ENCODE data around the gene KDM6B.

Gene KDM6B, protein sequence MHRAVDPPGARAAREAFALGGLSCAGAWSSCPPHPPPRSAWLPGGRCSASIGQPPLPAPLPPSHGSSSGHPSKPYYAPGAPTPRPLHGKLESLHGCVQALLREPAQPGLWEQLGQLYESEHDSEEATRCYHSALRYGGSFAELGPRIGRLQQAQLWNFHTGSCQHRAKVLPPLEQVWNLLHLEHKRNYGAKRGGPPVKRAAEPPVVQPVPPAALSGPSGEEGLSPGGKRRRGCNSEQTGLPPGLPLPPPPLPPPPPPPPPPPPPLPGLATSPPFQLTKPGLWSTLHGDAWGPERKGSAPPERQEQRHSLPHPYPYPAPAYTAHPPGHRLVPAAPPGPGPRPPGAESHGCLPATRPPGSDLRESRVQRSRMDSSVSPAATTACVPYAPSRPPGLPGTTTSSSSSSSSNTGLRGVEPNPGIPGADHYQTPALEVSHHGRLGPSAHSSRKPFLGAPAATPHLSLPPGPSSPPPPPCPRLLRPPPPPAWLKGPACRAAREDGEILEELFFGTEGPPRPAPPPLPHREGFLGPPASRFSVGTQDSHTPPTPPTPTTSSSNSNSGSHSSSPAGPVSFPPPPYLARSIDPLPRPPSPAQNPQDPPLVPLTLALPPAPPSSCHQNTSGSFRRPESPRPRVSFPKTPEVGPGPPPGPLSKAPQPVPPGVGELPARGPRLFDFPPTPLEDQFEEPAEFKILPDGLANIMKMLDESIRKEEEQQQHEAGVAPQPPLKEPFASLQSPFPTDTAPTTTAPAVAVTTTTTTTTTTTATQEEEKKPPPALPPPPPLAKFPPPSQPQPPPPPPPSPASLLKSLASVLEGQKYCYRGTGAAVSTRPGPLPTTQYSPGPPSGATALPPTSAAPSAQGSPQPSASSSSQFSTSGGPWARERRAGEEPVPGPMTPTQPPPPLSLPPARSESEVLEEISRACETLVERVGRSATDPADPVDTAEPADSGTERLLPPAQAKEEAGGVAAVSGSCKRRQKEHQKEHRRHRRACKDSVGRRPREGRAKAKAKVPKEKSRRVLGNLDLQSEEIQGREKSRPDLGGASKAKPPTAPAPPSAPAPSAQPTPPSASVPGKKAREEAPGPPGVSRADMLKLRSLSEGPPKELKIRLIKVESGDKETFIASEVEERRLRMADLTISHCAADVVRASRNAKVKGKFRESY (N-terminal part only)

DNA sequence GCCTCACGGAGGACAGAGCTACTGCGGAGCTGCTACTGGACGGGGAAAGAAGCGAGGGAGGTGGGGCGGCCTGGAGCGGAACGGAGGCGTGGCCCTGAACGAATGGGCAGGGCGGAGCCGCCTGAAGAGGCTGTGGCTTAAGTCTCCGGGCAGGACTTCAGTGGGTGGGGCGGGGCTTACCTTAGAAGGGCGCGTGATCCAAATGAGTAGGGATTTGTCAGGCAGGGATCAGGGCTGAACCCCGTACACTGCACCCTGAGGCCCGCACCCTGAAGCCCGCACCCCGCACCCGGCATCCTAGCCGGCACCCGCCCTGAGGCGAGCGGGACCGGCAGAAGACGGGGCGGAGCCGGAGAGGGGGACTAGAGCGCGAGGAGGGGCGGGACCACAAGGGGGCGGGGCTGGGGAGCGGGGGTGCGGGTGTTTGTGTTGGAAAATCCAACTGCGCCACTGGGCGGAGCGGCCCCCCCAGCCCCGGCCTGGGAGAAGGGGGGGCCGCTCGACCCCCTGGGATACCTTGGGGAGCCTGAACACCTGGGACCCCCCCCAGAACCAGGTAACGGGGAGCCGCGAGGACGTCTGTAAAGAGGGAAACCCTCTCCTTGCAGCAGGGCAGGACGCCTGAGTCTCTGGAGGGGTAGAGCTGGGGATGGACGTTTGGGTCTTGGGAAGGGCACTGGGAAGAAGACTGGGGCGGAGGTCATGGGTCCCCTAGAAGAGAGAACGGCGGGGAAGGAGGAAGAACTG is at the start of gene KDM6B:
Gene KDM6B, plus strand, starts transcription at position 423 of the 747 bp plus-strand sequence. CDS start 11,338 bp downstream, outside the sequence.
- peak; percentile 68 for DNase-seq

DNA sequence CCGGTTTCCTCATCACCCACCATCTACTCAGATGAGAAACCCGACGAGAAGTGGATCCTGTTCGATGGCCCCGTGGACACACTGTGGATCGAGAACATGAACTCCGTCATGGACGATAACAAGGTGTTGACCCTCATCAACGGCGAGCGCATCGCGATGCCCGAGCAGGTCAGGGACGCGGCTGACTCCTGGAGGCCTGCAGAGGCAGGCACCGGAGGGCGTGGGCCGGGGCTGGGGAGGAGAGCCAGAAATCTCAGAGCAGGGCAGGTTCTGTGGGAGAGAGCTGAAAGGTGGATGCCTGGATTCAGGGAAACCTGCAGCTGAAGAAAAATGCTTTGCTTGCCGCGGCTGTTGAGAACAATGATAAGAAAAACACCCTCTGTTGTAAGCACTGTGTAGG is 47.2 kb upstream of the KDM6B start:
- DNase-seq = no peak

DNA sequence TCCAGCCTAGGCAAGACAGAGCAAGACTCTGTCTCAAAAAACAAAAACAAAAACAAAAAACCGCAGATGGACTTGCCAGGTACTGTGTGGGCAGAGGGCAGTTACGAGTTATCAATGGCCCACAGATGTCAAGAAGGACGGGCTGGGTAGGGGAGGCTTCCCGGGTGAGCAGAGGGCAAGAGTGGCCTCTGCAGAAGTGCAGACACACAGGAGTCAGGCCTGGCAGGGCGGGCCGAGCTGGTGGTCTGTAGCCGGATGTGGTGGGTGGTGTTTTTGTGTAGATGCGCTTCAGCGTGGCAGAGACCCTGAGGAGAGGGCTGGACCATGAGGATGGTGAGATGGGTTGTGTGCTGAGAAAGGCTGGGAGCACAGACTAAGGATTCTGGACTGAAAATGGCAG is 44.9 kb upstream of the KDM6B start:
- DNase-seq = no peak

DNA sequence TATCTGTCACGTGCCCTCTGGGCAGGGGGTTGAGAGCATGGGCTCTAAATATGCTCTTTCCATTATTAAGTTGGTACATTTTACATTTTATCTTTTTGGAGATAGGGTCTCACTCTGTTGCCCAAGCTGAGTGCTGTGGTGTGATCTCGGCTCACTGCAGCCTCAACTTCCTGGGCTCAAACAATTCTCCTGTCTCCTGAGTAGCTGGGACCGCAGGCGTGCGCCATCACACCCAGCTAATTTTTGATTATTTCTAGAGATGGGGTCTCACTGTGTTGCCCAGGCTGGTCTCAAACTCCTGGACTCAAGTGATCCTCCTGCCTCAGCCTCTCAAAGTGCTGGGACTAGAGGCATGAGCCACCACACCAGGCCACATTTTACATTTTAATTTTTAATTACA is 43.9 kb upstream of the KDM6B start:
- DNase-seq = no peak

DNA sequence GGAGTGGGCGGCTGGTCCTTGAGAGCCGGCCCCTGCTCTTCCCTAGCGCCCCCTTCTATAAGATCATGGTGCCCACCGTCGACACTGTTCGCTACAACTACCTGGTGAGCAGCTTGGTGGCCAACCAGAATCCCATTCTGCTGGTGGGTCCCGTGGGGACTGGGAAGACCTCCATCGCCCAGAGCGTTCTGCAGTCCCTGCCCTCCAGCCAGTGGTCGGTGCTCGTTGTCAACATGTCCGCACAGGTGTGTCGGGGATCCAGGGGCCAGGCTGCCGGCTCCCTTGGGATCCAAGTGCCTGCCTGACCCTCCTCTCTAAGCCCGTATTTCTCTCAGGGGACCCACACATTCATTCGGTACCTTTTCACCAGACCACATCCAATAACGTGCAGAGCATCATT is 41.4 kb upstream of the KDM6B start:
- DNase-seq = no peak

DNA sequence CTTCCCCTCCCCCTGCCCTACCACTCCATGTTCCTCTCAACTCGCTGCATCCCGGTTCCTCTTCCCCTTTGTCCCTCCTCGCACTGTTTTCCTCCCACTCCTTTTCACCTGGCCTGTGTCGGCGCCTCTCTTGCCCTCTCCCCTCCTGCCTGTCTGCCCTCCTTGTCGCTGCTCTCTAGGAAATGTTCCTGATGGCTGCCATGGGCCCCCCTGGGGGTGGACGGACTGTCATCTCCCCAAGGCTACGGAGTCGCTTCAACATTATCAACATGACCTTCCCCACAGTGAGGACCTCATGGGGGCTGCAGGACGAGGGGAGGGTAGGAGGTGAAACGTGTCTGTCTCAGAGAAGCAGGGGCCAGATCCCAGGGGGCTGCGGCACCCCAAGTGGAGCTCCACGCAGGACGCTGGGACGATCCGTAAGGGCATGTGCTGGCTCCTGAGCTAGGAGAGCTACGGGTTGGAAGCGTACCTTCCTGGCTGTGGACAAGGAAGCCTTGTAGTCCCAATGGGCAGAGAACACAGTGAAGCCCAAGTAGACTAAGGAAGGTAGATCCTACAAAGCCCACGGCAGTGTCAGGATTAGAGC is 39.8 kb upstream of the KDM6B start:
- DNase-seq = no peak

DNA sequence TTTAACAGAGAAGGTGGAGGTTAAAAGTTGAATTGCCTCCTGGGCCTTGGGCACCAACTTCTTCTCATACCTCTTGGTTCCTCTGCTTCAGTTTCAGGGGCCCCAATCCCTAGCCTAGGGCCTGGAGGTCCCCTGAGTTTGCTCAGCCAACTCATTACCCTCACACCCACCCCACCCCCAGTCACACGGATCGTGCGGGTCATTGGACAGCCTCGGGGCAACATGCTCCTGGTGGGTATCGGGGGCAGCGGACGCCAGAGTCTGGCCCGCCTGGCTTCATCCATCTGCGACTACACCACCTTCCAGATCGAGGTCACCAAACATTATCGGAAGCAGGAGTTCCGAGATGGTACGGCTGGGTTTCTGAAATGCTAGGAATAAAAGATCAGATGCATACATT is 36.0 kb upstream of the KDM6B start:
- no peak for DNase-seq

DNA sequence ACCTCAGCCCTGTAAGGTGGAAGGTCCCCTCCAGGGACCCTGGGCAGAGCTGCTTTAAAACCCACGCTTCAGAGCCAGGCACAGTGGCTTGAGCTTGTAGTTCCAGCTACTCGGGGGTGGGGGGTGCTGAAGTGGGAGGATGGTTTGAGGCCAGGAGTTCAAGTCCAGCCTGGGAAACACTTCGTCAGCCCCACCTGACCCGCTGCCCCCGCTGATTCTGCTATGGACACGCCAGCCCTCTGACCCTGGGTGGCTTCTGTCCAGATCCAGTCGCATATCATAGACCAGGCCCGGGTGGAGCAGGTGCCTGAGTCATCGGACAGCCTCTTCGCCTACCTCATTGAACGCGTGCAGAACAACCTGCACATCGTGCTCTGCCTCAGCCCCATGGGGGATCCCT is 35.2 kb upstream of the KDM6B start:
- no peak for DNase-seq

DNA sequence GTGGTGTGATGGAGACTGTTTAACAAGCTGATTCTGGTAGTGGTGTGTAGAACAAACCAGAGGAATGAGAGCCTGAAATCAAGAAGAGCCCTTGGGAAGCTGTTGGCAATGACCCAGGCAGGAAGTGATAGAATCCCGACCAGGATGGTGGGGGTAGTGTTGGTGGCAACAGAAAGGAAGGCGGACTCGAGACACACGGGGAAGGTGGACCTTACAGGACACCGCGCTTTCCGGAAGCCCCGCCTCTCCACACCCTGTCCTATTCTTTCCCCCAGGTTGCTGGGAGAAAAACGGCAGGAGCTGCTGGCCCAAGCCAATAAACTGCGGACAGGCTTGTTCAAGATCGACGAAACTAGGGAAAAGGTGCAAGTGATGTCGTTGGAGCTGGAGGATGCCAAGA is 30.0 kb upstream of the KDM6B start:
- no peak for DNase-seq

DNA sequence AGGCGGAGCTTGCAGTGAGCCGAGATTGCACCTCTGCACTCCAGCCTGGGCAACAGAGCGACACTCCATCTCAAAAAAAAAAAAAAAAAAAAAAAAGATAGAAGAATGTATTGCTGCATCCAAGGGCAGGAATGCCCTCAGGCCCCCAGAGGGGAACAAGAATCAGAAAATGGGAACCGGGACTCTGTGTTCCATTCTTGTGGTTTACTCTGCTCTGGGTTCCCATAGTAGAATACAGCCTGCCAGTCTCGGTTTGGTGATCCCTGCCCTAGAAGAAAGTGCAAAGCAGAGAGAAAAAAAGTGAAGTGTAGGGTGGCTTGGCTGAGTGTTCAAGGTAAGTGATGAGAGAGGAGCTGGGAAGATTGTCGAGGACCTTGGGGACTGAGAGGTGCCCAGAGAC is 27.4 kb upstream of the KDM6B start:
- no peak for DNase-seq

DNA sequence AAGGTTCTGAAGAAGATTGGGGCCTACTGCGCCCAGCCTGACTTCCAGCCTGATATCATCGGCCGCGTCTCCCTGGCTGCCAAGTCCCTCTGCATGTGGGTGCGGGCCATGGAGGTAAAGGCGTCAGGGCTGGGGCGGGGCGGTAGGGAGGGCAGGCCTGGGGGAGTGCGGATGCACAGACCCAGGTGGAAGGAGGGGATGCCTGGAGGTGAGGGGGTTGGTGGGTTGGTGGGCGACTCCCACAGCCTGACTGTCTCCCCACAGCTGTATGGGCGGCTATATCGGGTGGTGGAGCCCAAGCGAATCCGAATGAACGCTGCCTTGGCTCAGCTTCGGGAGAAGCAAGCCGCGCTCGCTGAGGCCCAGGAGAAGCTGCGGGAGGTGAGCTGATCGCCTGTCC is 26.8 kb upstream of the KDM6B start:
- no peak for DNase-seq

DNA sequence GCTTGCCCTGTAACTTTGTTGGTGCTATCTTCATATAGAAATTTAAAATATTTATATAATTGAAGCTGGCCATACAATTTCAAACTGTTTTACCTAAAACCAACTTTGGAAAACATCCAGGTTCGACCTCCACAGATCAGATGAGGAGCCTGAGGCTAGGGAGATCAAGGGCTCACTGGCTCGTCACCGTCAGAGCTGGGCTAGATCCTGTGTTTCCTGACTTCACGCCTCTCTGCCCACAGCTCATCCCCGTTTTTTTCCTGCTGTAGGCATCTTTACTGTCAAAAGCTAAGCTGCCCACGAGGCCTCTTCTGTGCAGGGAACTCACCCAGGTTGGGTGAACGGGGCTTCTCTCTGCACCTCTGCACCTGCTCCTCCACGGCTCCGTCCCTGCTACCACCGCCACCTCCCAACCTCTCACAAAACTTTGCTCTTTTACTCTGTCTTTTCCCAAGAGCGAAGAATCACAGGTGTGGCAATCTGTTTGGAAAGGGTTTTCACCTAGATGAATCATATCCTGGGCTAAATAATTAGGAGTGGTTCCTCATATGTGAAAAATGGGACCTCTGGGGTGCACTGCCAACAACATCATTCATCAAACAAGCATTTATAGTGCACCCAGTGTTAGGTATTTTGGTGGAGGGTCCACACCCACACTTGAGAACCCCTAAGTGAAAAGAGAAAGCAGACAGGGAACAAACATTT is 24.8 kb upstream of the KDM6B start:
- DNase-seq = peak; percentile 54

DNA sequence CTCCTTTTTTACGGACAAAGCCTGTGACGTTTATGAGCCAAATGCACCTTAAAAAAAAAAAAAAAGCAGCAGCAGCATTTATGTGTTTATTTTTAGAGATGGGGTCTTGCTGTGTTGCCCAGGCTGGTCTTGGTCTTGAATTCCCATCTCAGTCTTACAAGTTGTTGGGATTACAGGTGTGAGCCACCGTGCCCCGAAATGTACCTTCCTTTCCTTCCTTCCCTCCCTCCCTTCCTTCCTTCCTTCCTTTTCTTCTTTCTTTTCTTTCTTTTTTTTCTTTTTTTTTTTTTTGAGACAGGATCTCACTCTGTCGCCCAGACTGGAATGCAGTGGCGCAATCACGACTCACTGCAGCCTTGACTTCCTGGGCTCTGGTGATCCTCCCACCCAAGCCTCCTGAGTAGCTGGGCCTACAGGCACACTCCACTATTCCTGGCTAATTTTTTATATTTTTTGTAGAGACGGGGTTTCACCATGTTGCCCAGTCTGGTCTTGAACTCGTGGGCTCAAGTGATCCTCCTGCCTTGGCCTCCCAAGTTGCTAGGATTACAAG is 24.1 kb upstream of the KDM6B start:
- peak; percentile 37 for DNase-seq

DNA sequence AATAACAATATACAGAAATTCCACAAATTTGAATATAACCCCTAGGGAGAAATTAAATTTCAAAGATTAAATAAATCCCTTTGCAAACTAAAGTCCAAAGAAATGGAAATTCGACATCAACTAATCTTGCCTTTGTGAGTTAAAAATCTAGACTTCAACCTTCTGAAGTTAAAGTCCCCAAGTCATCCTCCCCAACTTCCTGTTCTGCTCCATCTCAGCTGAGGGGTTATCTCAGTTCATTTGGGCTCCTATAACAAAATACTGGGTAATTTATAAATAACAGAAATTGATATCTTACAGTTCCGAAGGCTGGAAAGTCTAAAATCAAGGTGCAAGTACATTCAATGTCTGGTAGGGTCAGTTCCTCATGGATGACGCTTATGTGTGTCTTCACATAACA is 22.8 kb upstream of the KDM6B start:
- DNase-seq = no peak

DNA sequence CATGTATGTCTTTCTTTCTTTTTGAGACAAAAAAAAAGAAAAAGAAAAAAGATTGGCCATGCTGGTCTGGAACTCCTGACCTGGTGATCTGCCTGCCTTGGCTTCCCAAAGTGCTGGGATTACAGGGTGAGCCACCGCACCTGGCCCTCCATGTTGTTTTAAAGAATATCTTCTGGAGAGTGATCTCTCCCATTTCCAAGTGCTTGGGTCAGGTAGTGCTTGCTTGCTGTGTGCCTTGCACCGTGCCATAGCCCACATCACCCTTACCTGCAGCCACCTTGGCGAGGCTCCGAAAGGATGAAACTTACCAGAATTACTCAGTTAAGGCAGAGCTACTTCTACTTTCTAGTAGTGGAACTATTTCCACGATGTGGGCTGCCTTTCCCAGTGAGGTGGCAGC is 19.0 kb upstream of the KDM6B start:
- no peak for DNase-seq

DNA sequence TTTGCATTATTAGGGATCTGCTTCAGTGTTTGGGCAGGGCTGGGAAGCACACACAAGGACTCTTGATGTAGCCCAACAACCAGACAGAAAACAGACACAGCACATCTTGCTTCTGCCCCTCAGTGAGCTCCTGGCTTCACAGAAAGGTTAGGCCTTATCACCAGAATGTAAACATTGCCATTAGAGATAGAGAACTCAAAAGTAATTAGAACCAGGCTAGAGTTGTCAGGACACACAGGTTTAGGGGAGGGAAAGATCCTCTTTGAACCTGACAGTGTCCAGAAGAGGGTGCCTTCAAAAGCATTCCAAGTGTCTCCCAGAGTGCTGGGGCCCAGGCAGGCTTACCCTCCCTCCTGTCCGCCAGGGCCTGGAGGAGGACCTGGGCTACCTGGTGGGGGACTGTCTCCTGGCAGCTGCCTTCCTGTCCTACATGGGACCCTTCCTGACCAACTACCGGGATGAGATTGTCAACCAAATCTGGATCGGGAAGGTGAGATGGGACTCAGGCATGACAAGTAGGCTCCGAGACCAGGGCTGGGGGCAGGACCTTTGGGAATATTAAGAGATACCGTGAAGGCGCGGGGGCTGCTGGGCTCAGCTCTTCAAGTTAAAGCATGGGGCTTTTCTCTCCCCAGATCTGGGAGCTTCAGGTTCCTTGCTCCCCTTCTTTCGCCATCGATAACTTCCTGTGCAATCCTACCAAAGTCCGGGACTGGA is 16.9 kb upstream of the KDM6B start:
- DNase-seq = no peak

DNA sequence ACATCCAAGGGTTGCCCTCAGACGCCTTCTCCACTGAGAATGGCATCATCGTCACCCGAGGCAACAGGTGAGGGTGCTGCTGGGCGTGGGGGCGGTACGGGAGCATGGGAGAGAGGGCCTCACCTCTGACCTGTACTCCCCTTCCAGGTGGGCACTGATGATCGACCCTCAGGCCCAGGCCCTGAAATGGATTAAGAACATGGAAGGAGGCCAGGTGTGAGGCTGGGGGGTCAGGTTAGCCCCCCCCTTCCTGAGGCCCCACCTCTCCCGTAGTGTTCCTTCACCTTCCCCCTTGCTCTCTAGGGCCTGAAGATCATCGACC is 16.4 kb upstream of the KDM6B start:
- DNase-seq = no peak

DNA sequence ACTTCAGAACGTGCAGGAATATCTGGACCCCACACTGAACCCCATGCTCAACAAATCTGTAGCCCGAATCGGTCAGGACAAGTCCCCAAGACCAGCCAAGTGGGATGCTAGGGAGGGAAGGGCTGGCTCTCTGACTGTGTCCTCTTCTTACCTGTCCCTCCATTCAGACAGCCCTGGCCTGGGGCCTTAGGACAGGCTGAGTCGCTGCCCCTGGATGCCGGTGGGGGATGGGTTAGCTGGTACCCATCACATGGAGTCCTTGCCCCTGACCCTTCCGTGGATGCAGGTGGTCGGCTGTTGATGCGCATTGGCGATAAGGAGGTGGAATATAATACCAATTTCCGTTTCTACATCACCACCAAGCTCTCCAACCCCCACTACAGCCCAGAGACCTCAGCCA is 16.0 kb upstream of the KDM6B start:
- no peak for DNase-seq

DNA sequence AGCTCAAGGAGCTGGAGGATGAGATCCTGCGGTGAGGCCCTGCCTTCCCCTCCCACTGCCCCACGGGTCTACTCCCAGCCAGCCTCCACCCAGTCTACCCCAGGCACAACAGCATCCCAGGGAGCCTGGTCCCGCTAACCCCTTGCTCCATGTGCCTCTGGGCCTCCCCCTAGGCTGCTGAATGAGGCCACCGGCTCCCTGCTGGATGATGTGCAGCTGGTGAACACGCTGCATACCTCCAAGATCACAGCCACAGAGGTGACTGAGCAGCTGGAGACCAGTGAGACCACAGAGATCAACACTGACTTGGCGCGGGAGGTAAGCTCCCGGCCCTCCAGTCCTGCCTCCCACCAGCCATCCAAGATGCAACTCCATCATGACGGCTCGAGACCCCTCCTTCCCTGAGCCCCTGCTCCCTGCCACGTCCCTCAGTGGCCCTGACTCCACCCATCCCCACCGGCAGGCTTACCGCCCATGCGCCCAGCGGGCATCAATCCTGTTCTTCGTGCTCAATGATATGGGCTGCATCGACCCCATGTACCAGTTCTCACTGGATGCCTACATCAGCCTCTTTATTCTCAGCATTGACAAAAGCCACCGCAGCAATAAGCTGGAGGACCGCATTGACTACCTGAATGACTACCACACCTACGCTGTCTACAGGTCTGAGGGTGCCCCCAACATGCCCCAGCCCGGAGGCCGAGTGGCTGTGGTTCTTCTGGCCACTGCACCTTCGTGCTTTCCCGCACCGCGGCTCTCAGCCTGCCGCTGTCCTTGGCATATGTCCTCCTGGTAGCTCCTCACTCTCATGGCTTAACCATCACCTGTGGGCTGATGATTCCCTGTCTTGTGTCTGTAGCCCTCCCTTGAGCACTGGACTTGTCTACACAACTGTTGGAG is 15.0 kb upstream of the KDM6B start:
- no peak for DNase-seq

DNA sequence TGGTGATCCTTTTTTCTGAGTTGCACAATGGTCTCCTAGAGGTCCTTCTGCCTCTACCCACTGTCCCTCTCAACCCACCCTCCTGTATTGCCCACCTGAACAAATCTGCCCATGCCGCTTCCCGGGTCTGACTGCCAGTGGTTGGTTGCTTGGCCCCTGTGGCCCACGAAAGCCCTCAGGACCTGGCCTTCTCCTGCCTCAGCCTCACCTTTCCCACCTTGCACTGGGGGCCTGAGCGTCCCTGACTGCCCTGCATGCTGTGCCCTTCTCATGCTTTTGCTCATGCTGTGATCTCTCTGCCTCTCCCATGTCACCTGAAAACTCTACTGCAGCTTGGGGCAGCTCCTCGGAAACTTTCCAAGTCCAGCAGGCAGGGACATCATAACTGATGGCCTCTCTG is 13.8 kb upstream of the KDM6B start:
- DNase-seq = no peak

Data from NCI-H226 (cell line).